ENCODE data around the gene PIGM. TPM values are rescaled to one million over a fixed set of nuclear protein-coding genes. Genes with fewer than 3 reads are reported as not detected.

PIGM gene
- total RNA-seq, 1 experiment from 2014 or later, result 4.6 TPM

DNA sequence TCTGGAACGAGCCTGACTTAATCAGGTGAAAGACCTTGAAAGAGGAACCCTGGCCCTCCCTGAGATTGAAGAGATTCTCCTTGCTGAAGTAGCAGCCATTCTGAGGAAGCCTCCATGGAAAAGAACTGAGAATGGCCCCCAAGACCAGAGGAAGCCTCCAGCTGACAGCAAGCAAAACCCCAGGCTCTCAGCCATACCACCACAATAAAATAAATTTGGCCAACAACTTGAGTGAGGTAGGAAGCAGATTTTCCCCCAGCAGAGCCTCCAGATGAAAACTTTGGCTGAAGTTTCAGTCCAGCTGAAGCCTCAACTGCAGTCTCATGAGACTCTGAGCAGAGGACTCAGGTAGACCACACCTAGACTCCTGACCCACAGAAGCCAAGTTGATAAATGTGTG is 43.8 kb downstream of the PIGM start:
- BruUV-seq (replicated peaks), result no TSS peak
- TF ChIP-seq EZH2 (IDR thresholded peaks at IDR 0.05; ENCODE audit: borderline replicate concordance, low read depth, low read length, poor library complexity, severe bottlenecking) (no peak), CTCF (conservative IDR thresholded peaks at IDR 0.05; ENCODE audit: low read depth, low read length) (no peak)
- Histone ChIP-seq H3K4me1 (ENCODE audit: insufficient read depth, low read length, poor library complexity, severe bottlenecking) (no peaks in the 10 kb centered on the region), H3K9me3 (ENCODE audit: low read depth, low read length, poor library complexity, severe bottlenecking) (no peaks in the 10 kb centered on the region), H3K4me3 (ENCODE audit: low read depth, low read length, poor library complexity, severe bottlenecking) (no peak overlapping the region), H3K27me3 (replicated peaks; ENCODE audit: insufficient read depth, low read depth, low read length, poor library complexity) (peaks cover 22% of the 10 kb centered on the region), H3K27ac (ENCODE audit: low read depth, low read length, poor library complexity, severe bottlenecking) (no peak overlapping the region), H3K36me3 (ENCODE audit: insufficient read depth, low read length, poor library complexity, severe bottlenecking) (no peaks in the 10 kb centered on the region)
- ChIA-PET POLR2A (ENCODE audit: low non-redundant PET) (no interaction called here), CTCF (no interaction called here)
- DNase-seq (ENCODE audit: low spot score), result no peak
- intact Hi-C loops (cut with micrococcal nuclease; ENCODE audit: unreplicated experiment), result no loop called here

DNA sequence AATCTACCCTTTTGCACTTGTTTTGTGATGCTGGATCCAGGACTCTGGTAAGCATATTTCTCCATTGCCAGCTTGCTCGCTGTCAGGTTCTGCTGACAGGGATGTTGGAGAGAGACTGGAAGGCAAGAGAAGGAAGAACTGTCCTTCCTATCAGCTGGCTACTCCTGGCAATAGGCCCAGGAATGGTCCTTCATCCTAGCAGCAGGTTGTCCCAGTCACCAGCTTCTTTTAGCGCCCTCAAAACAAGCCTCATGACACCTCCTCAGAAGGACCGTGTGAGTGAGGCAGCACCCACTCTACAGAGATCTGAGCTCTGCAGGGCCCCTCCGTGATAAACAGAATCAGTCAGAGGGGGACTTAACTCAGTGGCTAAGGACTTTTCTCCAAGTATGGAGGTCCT is 44.6 kb downstream of the PIGM start:
- intact Hi-C loops (cut with micrococcal nuclease; ENCODE audit: unreplicated experiment), result no loop called here
- no peaks in the 10 kb centered on the region for H3K9me3 ChIP-seq (ENCODE audit: low read depth, low read length, poor library complexity, severe bottlenecking)
- peaks cover 24% of the 10 kb centered on the region for H3K27me3 ChIP-seq (replicated peaks; ENCODE audit: insufficient read depth, low read depth, low read length, poor library complexity)
- H3K4me1 ChIP-seq (ENCODE audit: insufficient read depth, low read length, poor library complexity, severe bottlenecking), result no peaks in the 10 kb centered on the region
- no peak overlapping the region for H3K4me3 ChIP-seq (ENCODE audit: low read depth, low read length, poor library complexity, severe bottlenecking)
- POLR2A ChIA-PET (ENCODE audit: low non-redundant PET), result no interaction called here
- CTCF ChIA-PET, result no interaction called here
- H3K36me3 ChIP-seq (ENCODE audit: insufficient read depth, low read length, poor library complexity, severe bottlenecking), result no peaks in the 10 kb centered on the region
- no peak overlapping the region for H3K27ac ChIP-seq (ENCODE audit: low read depth, low read length, poor library complexity, severe bottlenecking)
- no peak for DNase-seq (ENCODE audit: low spot score)
- TF ChIP-seq CTCF (conservative IDR thresholded peaks at IDR 0.05; ENCODE audit: low read depth, low read length), result no peak
- no peak for TF ChIP-seq EZH2 (IDR thresholded peaks at IDR 0.05; ENCODE audit: borderline replicate concordance, low read depth, low read length, poor library complexity, severe bottlenecking)
- no TSS peak for BruUV-seq (replicated peaks)

DNA sequence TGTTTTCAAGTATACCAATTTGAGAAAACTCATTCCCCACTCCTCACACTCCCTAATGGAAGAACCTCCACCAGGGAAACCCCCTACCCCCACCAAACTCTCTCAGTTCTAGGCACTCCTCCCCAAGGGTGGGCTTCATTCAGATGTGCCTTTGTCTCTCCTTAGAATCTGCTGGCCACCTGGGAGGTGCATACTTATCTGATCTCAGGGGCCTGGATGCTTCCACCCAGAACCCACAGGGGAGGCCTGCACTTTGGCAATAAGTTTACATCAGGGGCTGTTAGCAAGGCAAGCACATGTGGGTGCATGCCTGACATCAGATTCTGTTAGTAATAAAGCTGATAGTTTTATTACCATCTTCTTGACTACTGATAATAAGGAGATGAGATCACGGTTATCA is 45.3 kb downstream of the PIGM start:
- TF ChIP-seq CTCF (conservative IDR thresholded peaks at IDR 0.05; ENCODE audit: low read depth, low read length) (no peak), EZH2 (IDR thresholded peaks at IDR 0.05; ENCODE audit: borderline replicate concordance, low read depth, low read length, poor library complexity, severe bottlenecking) (no peak)
- POLR2A ChIA-PET (ENCODE audit: low non-redundant PET), result no interaction called here
- Histone ChIP-seq H3K9me3 (ENCODE audit: low read depth, low read length, poor library complexity, severe bottlenecking) (no peaks in the 10 kb centered on the region), H3K4me1 (ENCODE audit: insufficient read depth, low read length, poor library complexity, severe bottlenecking) (no peaks in the 10 kb centered on the region), H3K4me3 (ENCODE audit: low read depth, low read length, poor library complexity, severe bottlenecking) (no peak overlapping the region), H3K27ac (ENCODE audit: low read depth, low read length, poor library complexity, severe bottlenecking) (no peak overlapping the region), H3K36me3 (ENCODE audit: insufficient read depth, low read length, poor library complexity, severe bottlenecking) (no peaks in the 10 kb centered on the region), H3K27me3 (replicated peaks; ENCODE audit: insufficient read depth, low read depth, low read length, poor library complexity) (peaks cover 25% of the 10 kb centered on the region)
- intact Hi-C loops (cut with micrococcal nuclease; ENCODE audit: unreplicated experiment), result no loop called here
- CTCF ChIA-PET, result no interaction called here
- DNase-seq (ENCODE audit: low spot score), result no peak
- no TSS peak for BruUV-seq (replicated peaks)

All from A673 (cell line).